ENCODE data around the gene TRAF6.
A peak's percentile ranks its signal among the peaks of the same experiment; 100 is the strongest.
"Not testable (repeated sequence)": the region's sequence is repeated elsewhere in the genome, so short reads cannot be mapped to it uniquely, and the experiment has no call there.

The TRAF6 gene, protein sequence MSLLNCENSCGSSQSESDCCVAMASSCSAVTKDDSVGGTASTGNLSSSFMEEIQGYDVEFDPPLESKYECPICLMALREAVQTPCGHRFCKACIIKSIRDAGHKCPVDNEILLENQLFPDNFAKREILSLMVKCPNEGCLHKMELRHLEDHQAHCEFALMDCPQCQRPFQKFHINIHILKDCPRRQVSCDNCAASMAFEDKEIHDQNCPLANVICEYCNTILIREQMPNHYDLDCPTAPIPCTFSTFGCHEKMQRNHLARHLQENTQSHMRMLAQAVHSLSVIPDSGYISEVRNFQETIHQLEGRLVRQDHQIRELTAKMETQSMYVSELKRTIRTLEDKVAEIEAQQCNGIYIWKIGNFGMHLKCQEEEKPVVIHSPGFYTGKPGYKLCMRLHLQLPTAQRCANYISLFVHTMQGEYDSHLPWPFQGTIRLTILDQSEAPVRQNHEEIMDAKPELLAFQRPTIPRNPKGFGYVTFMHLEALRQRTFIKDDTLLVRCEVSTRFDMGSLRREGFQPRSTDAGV

GRCh38 chr11:36509694-36510593 lies at the start of gene TRAF6:
TSS of gene TRAF6 (minus strand) at chr11:36510272. CDS start at chr11:36501515, 8,757 bp downstream.
- H3K4me3 ChIP-seq (ENCODE audit: low read depth, low read length), result peak within 1 kb of the TSS; percentile 98
- TF ChIP-seq, protein P1, sequence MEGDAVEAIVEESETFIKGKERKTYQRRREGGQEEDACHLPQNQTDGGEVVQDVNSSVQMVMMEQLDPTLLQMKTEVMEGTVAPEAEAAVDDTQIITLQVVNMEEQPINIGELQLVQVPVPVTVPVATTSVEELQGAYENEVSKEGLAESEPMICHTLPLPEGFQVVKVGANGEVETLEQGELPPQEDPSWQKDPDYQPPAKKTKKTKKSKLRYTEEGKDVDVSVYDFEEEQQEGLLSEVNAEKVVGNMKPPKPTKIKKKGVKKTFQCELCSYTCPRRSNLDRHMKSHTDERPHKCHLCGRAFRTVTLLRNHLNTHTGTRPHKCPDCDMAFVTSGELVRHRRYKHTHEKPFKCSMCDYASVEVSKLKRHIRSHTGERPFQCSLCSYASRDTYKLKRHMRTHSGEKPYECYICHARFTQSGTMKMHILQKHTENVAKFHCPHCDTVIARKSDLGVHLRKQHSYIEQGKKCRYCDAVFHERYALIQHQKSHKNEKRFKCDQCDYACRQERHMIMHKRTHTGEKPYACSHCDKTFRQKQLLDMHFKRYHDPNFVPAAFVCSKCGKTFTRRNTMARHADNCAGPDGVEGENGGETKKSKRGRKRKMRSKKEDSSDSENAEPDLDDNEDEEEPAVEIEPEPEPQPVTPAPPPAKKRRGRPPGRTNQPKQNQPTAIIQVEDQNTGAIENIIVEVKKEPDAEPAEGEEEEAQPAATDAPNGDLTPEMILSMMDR (IDR thresholded peaks at IDR 0.05; ENCODE audit: low read depth, low read length), result peak; percentile 67

GRCh38 chr11:36558571-36559413 lies 48.7 kb upstream of the TRAF6 start:
- TF ChIP-seq, protein P1 (IDR thresholded peaks at IDR 0.05; ENCODE audit: low read depth, low read length), result no peak
- H3K4me3 ChIP-seq (ENCODE audit: low read depth, low read length), result no peak overlapping the region

GRCh38 chr11:36557991-36558390 lies 47.9 kb upstream of the TRAF6 start:
- H3K4me3 ChIP-seq (ENCODE audit: low read depth, low read length), result no peak overlapping the region

DNA sequence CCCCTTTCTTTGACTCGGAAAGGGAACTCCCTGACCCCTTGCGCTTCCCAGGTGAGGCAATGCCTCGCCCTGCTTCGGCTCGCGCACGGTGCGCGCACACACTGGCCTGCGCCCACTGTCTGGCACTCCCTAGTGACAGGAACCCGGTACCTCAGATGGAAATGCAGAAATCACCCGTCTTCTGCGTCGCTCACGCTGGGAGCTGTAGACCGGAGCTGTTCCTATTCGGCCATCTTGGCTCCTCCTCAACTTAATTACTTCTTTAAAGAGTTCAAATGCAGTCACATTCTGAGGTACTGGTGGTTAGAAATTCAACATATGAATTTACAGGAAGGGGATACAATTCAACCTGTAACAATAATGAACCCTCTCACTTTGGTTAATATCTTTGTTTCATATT lies 47.3 kb upstream of the TRAF6 start:
- not testable (repeated sequence) for H3K4me3 ChIP-seq (ENCODE audit: low read depth, low read length)

More at GRCh38 chr11:36557991-36558390, 47.9 kb upstream of the TRAF6 start:
- TF ChIP-seq, protein P1 (IDR thresholded peaks at IDR 0.05; ENCODE audit: low read depth, low read length), result no peak

DNA sequence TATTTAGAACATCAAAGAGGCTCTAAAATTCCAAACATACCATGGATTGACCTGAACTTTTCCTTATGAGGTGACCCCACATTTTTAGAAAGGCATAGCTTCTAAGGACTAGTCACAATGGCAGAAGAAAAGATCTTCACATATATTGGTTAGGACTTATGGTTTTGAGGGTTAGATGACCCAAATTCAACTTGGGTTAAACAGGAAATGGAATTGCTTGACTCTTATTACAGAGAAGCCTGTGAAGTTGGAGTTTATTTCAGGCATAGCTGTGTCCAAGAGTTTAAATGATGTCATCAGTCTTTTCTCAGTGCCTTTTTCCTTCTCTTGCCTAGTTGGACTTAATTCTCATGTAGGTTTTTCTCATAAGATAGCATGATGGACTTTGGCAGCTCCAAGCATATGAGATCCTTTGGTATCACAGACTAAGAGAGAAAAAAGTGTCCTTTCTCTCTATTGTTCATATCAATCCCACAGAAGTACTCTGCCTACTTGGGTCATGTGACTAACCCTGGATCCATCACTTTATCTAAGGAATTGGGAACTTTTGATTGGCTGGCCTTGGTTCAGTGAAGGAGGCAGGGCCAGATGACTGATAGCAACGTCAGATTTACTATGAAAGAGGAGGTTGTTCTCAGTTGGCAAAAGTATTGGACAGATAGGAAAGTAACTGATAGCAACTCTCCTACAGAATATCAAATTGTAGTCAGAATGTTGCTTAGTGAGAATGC lies 40.5 kb upstream of the TRAF6 start:
- TF ChIP-seq, protein P1 (IDR thresholded peaks at IDR 0.05; ENCODE audit: low read depth, low read length), result no peak

DNA sequence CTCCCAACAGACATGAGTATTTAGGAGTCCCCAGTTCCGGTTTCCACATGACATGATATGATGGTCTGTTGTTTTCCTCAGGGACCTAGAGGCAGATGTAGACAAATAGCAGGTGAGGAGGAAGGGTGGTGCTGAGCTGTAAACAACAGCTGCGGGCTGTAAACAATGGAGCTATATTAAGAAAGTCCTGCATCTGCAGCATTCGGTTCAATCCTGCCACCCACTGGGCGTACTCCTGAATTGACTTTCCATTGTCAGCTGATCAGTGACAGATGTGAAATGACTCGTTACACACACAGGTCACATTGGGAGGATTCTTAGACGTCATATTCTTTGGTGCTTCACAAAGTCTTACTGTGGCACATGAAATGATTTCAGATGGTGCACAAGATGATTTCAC lies 30.9 kb upstream of the TRAF6 start:
- no peak overlapping the region for H3K4me3 ChIP-seq (ENCODE audit: low read depth, low read length)
- TF ChIP-seq, protein P1 (IDR thresholded peaks at IDR 0.05; ENCODE audit: low read depth, low read length), result 0 out of 2 replicates have a peak, but pooled peaks have one; percentile 13

More for the DNA sequence above, 40.5 kb upstream of the TRAF6 start:
- H3K4me3 ChIP-seq (ENCODE audit: low read depth, low read length), result no peak overlapping the region

Data from WI38 (cell line).